ENCODE data around the gene BLM. TPM values are rescaled to one million over a fixed set of nuclear protein-coding genes. Genes with fewer than 3 reads are reported as not detected.

BLM gene
- total and polyA plus RNA-seq, 7 experiments from 2014 or later: 2.8 to 53.1 (median 6.3) TPM

DNA sequence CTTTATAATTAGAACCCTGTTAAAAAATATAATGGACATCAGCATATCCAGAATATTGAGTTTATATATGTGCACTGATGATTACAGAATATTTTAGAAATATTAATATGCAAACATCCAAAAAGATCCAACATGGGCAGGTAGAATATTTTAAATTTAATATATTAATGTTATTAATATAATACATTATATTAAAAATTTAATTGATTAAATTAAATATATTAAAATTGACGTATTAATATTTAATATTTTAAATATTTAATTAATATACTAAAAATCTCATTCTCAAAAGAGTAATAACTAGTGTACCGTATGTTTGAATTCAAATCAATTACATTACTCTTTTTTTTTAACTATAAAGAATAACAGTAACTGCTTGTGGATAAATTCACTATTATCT lies 77.4 kb downstream of the BLM start:
- no peak overlapping the region for H3K4me3 Mint-ChIP-seq
- no peaks in the 10 kb centered on the region for H3K4me1 ChIP-seq (ENCODE audit: control insufficient read depth in 2 of 2, insufficient read depth in 2 of 2, low read length in 2 of 2)
- no peaks in the 10 kb centered on the region for H3K27me3 Mint-ChIP-seq
- no peaks in the 10 kb centered on the region for H3K9me3 ChIP-seq (ENCODE audit: control insufficient read depth in 2 of 3, low read length in 3 of 3)
- CTCF ChIA-PET: no interaction called here
- no peaks in the 10 kb centered on the region for H3K27me3 ChIP-seq (ENCODE audit: control insufficient read depth in 2 of 2, insufficient read depth in 2 of 2, low read length in 2 of 2)
- H3K27ac ChIP-seq (ENCODE audit: low read depth, low read length): no peak overlapping the region
- DNase-seq (no peak), ATAC-seq (no peak)
- no peak overlapping the region for H3K4me3 ChIP-seq (ENCODE audit: low read length)
- H3K36me3 ChIP-seq (ENCODE audit: control insufficient read depth in 2 of 3, insufficient read depth in 3 of 3, low read length in 3 of 3): no peaks in the 10 kb centered on the region
- peaks cover 0 to 22% (median 0%) of the 10 kb centered on the region in 7 donors for H3K4me1 Mint-ChIP-seq
- intact Hi-C loops (cut with micrococcal nuclease): no loop called here
- H3K9me3 Mint-ChIP-seq: no peaks in the 10 kb centered on the region
- no peak overlapping the region for H3K27ac Mint-ChIP-seq
- H3K36me3 Mint-ChIP-seq: peaks cover 0 to 48% (median 12%) of the 10 kb centered on the region in 5 donors
- POLR2A ChIA-PET: interaction anchor here (0.6 kb wide), 1 partner anchor 264 kb away, joined by 4 read pairs; no protein-coding TSS in a partner anchor

DNA sequence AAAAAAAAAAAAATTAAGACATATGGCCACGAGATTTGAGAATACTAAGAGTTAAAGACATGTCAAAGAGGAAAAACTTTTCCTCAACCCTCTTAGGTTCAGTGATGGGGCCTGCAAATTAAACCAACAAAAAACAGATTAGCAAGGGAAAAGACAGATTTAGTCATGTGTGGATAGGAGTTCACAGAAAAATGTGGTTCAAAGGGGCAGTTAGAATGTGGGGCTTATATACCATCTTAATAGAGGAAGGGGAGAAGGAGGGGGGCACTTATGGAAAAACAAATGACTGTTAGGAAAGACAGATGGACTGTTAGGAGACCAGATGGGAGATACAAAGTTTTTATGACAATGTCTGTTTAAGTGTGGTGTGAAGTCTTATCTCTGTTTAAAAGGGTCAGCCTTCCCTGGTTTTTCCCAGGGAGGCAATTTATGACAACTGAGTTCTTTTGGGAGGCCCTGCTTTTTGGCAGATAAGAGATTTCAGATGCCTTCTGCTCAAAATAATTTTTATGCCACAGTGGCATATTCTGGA lies 82.6 kb downstream of the BLM start:
- intact Hi-C loops (cut with micrococcal nuclease): no loop called here
- H3K4me3 Mint-ChIP-seq: no peak overlapping the region
- Histone ChIP-seq H3K27ac (ENCODE audit: low read depth, low read length) (no peak overlapping the region), H3K27me3 (ENCODE audit: control insufficient read depth in 2 of 2, insufficient read depth in 2 of 2, low read length in 2 of 2) (no peaks in the 10 kb centered on the region), H3K36me3 (ENCODE audit: control insufficient read depth in 2 of 3, insufficient read depth in 3 of 3, low read length in 3 of 3) (no peaks in the 10 kb centered on the region), H3K9me3 (ENCODE audit: control insufficient read depth in 2 of 3, low read length in 3 of 3) (no peaks in the 10 kb centered on the region), H3K4me1 (ENCODE audit: control insufficient read depth in 2 of 2, insufficient read depth in 2 of 2, low read length in 2 of 2) (no peaks in the 10 kb centered on the region), H3K4me3 (ENCODE audit: low read length) (no peak overlapping the region)
- no peaks in the 10 kb centered on the region for H3K27me3 Mint-ChIP-seq
- peaks cover 0 to 37% (median 0%) of the 10 kb centered on the region in 7 donors for H3K4me1 Mint-ChIP-seq
- H3K9me3 Mint-ChIP-seq: no peaks in the 10 kb centered on the region
- H3K27ac Mint-ChIP-seq: peak overlapping the region in 4 of 9 donors; percentile 7 to 75 (median 16)
- ChIA-PET CTCF (no interaction called here), POLR2A (no interaction called here)
- ATAC-seq (no peak), DNase-seq (no peak)
- peaks cover 0 to 44% (median 4%) of the 10 kb centered on the region in 5 donors for H3K36me3 Mint-ChIP-seq

DNA sequence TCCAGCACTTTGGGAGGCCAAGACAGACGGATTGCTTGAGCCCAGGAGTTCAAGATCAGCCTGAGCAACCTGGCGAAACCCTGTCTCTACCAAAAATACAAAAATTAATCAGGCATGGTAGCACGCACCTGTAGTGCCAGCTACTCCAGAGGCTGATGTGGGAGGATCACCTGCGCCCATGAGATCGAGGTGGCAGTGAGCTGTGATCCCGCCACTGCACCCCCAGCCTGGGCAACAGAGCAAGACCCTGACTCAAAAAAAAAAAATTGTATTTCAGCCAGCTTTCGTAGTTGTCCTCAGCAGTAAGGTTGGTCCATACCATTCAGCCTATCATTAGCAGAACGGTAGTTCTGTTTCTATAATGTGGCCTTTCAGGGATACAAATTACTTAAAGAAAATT lies 84.7 kb downstream of the BLM start:
- ATAC-seq: no peak
- intact Hi-C loops (cut with micrococcal nuclease): no loop called here
- Histone ChIP-seq H3K4me3 (ENCODE audit: low read length) (no peak overlapping the region), H3K4me1 (ENCODE audit: control insufficient read depth in 2 of 2, insufficient read depth in 2 of 2, low read length in 2 of 2) (no peaks in the 10 kb centered on the region), H3K9me3 (ENCODE audit: control insufficient read depth in 2 of 3, low read length in 3 of 3) (no peaks in the 10 kb centered on the region), H3K36me3 (ENCODE audit: control insufficient read depth in 2 of 3, insufficient read depth in 3 of 3, low read length in 3 of 3) (no peaks in the 10 kb centered on the region), H3K27ac (ENCODE audit: low read depth, low read length) (no peak overlapping the region), H3K27me3 (ENCODE audit: control insufficient read depth in 2 of 2, insufficient read depth in 2 of 2, low read length in 2 of 2) (no peaks in the 10 kb centered on the region)
- Mint-ChIP-seq H3K36me3 (peaks cover 0 to 32% (median 4%) of the 10 kb centered on the region in 5 donors), H3K9me3 (no peaks in the 10 kb centered on the region), H3K4me3 (no peak overlapping the region), H3K27ac (no peak overlapping the region), H3K27me3 (no peaks in the 10 kb centered on the region), H3K4me1 (peaks cover 0 to 34% (median 0%) of the 10 kb centered on the region in 7 donors)
- DNase-seq: no peak
- ChIA-PET CTCF (no interaction called here), POLR2A (no interaction called here)

DNA sequence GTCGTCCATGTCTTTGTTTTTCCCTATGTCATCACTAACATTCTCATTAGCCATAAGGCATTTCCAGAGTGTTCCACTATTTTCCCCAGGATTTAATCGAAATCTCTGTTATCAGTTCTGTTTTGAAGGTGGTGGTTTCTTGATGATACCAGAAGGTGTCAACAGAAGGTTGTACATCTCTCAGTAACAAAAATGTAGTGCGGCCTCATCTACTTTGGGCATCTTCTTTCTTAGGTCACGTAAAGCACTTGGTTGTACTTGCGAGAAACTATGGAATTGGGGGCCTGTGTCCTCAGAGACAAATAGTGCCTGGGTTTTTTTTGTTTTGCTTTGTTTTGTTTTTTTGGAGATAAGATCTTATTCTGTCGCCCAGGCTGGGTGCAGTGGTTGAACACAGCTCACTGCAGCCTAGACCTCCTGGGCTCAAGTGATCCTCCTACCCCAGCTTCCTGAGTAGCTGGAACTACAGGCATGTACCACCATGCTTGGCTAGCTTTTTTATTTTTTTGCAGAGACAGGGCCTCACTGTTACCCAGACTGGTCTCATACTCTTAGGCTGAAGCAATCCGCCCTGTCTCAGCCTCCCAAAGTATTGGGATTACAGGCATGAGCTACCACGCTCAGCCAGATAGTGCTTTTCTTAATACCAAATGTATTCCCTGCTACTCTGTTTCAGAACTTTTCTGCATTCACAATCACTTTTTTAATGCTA lies 90.1 kb downstream of the BLM start:
- no peaks in the 10 kb centered on the region for H3K9me3 Mint-ChIP-seq
- Histone ChIP-seq H3K4me3 (ENCODE audit: low read length) (no peak overlapping the region), H3K36me3 (ENCODE audit: control insufficient read depth in 2 of 3, insufficient read depth in 3 of 3, low read length in 3 of 3) (peaks cover 0 to 3% (median 0%) of the 10 kb centered on the region in 3 experiments), H3K27ac (ENCODE audit: low read depth, low read length) (no peak overlapping the region), H3K4me1 (ENCODE audit: control insufficient read depth in 2 of 2, insufficient read depth in 2 of 2, low read length in 2 of 2) (no peaks in the 10 kb centered on the region), H3K27me3 (ENCODE audit: control insufficient read depth in 2 of 2, insufficient read depth in 2 of 2, low read length in 2 of 2) (no peaks in the 10 kb centered on the region), H3K9me3 (ENCODE audit: control insufficient read depth in 2 of 3, low read length in 3 of 3) (no peaks in the 10 kb centered on the region)
- peak overlapping the region in 1 of 10 donors; percentile 52 for H3K4me3 Mint-ChIP-seq
- H3K36me3 Mint-ChIP-seq: peaks cover 0 to 51% (median 13%) of the 10 kb centered on the region in 5 donors
- POLR2A ChIA-PET: no interaction called here
- H3K27ac Mint-ChIP-seq: peak overlapping the region in 1 of 9 donors; percentile 95
- peaks cover 0 to 66% (median 0%) of the 10 kb centered on the region in 7 donors for H3K4me1 Mint-ChIP-seq
- DNase-seq (no peak), ATAC-seq (no peak)
- intact Hi-C loops (cut with micrococcal nuclease): loop anchor here in 1 of 2 donors (1.0 to 2.0 kb wide), 2 partner anchors 8 to 62 kb away; partner anchors contain the start of gene FURIN
- no peaks in the 10 kb centered on the region for H3K27me3 Mint-ChIP-seq
- CTCF ChIA-PET: interaction anchor here (0.7 kb wide), 1 partner anchor 78 kb away, joined by 3 read pairs; no protein-coding TSS in a partner anchor

DNA sequence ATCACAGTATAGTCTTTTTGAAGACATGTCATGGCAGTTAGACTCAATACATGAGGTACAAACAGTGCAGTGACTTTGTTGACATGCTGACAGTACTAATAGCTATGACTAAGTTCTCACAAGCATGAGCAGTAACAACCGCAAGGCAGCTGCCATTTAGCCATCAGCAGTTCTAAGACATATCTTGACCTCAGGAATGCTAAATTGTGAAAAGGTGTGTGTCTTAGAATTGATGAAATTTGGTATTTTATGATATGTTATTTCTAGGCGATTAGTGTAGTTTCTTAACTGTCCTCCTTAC lies 90.6 kb downstream of the BLM start:
- intact Hi-C loops (cut with micrococcal nuclease): loop anchor here in 1 of 2 donors (1.0 to 2.0 kb wide), 2 partner anchors 8 to 61 kb away; partner anchors contain the start of gene FURIN
- H3K36me3 Mint-ChIP-seq: peaks cover 0 to 54% (median 13%) of the 10 kb centered on the region in 5 donors
- peaks cover 0 to 71% (median 0%) of the 10 kb centered on the region in 7 donors for H3K4me1 Mint-ChIP-seq

DNA sequence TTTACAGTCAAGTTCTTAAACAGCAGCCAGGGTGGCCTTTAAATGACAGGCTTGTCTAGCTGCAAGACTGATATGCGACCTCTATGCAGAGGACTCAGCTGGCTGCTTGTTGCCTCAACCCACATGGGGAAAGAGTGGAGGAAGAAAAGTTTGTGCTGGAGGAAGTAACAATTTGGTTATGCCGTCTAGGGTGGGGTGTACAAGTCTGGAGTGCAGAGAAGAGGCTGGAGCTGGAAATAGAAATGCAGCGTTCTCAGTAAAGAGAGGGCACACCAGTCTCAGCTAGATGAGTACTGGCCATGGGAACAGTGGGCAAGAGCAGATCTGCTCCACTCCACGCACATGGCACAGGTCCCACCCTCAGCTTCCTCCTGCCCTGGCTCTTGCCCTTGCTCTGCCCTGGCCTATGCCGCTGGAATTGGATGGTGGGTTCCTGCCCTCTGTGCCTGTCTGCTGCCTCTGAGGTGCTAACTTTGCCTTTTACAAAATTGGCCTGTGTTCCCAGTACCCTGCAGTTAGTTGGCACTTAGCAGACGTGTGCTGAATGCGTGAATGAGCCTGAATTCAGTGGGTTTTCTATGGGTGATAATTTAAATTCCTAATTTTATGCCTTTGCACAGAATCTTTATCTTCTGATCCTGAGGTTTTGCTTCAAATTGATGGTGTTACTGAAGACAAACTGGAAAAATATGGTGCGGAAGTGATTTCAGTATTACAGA lies 91.5 kb downstream of the BLM start:
- intact Hi-C loops (cut with micrococcal nuclease): no loop called here
- Histone ChIP-seq H3K27ac (ENCODE audit: low read depth, low read length) (no peak overlapping the region), H3K4me1 (ENCODE audit: control insufficient read depth in 2 of 2, insufficient read depth in 2 of 2, low read length in 2 of 2) (no peaks in the 10 kb centered on the region), H3K9me3 (ENCODE audit: control insufficient read depth in 2 of 3, low read length in 3 of 3) (no peaks in the 10 kb centered on the region), H3K4me3 (ENCODE audit: low read length) (no peak overlapping the region), H3K36me3 (ENCODE audit: control insufficient read depth in 2 of 3, insufficient read depth in 3 of 3, low read length in 3 of 3) (peaks cover 0 to 3% (median 0%) of the 10 kb centered on the region in 3 experiments), H3K27me3 (ENCODE audit: control insufficient read depth in 2 of 2, insufficient read depth in 2 of 2, low read length in 2 of 2) (no peaks in the 10 kb centered on the region)
- ChIA-PET POLR2A (interaction anchor here (0.5 kb wide), 1 partner anchor 530 kb away, joined by 4 read pairs; no protein-coding TSS in a partner anchor), CTCF (no interaction called here)
- no peak for DNase-seq
- Mint-ChIP-seq H3K9me3 (no peaks in the 10 kb centered on the region), H3K36me3 (peaks cover 0 to 58% (median 9%) of the 10 kb centered on the region in 5 donors), H3K4me1 (peaks cover 0 to 76% (median 0%) of the 10 kb centered on the region in 7 donors), H3K4me3 (peak overlapping the region in 1 of 10 donors; percentile 52), H3K27me3 (no peaks in the 10 kb centered on the region), H3K27ac (peak overlapping the region in 1 of 9 donors; percentile 95)
- ATAC-seq: no peak

More for the DNA sequence above, 90.6 kb downstream of the BLM start:
- POLR2A ChIA-PET: no interaction called here
- Mint-ChIP-seq H3K4me3 (peak overlapping the region in 1 of 10 donors; percentile 52), H3K27ac (peak overlapping the region in 1 of 9 donors; percentile 95), H3K27me3 (no peaks in the 10 kb centered on the region), H3K9me3 (no peaks in the 10 kb centered on the region)
- Histone ChIP-seq H3K36me3 (ENCODE audit: control insufficient read depth in 2 of 3, insufficient read depth in 3 of 3, low read length in 3 of 3) (peaks cover 0 to 3% (median 0%) of the 10 kb centered on the region in 3 experiments), H3K4me3 (ENCODE audit: low read length) (no peak overlapping the region), H3K9me3 (ENCODE audit: control insufficient read depth in 2 of 3, low read length in 3 of 3) (no peaks in the 10 kb centered on the region), H3K27me3 (ENCODE audit: control insufficient read depth in 2 of 2, insufficient read depth in 2 of 2, low read length in 2 of 2) (no peaks in the 10 kb centered on the region), H3K27ac (ENCODE audit: low read depth, low read length) (no peak overlapping the region), H3K4me1 (ENCODE audit: control insufficient read depth in 2 of 2, insufficient read depth in 2 of 2, low read length in 2 of 2) (no peaks in the 10 kb centered on the region)
- ATAC-seq (no peak), DNase-seq (no peak)
- CTCF ChIA-PET: interaction anchor here (0.7 kb wide), 1 partner anchor 78 kb away, joined by 3 read pairs; no protein-coding TSS in a partner anchor

Measured in naive thymus-derived CD4-positive, alpha-beta T cell (primary cell).